Measurements from ENCODE around the gene TAS2R7.

Gene TAS2R7

GRCh38 chr12:10842862-10843261 lies 40.4 kb upstream of the TAS2R7 start:
- Histone ChIP-seq H2BK5ac (ENCODE audit: low read depth, low read length, poor library complexity, severe bottlenecking) (no peak overlapping the region), H3K9me3 (ENCODE audit: control insufficient read depth, low read length) (no peaks in the 10 kb centered on the region), H3K23ac (ENCODE audit: low read length in 2 of 2) (no peak overlapping the region), H3K27me3 (ENCODE audit: control insufficient read depth in 1 of 2, insufficient read depth in 1 of 2, low read length in 2 of 2) (no peaks in the 10 kb centered on the region), H3K9ac (ENCODE audit: low read length) (no peak overlapping the region), H4K8ac (ENCODE audit: low read length) (no peak overlapping the region), H2BK15ac (ENCODE audit: low read depth, poor library complexity, severe bottlenecking) (no peak overlapping the region), H2AFZ (ENCODE audit: low read depth, low read length) (no peak overlapping the region), H3K4me3 (ENCODE audit: insufficient read depth in 1 of 2, low read depth in 1 of 2, low read length in 2 of 2) (no peak overlapping the region), H2BK12ac (ENCODE audit: low read length in 2 of 2) (no peak overlapping the region), H2BK120ac (ENCODE audit: low read depth, low read length) (no peak overlapping the region), H3K4ac (ENCODE audit: low read depth in 1 of 2, low read length in 2 of 2) (no peak overlapping the region), H2AK5ac (ENCODE audit: low read length, severe bottlenecking) (no peak overlapping the region), H3K14ac (ENCODE audit: low read length in 2 of 2) (no peak overlapping the region), H3K36me3 (ENCODE audit: control insufficient read depth in 1 of 2, insufficient read depth in 2 of 2, low read depth in 1 of 2, low read length in 2 of 2) (peaks cover 7 to 13% of the 10 kb centered on the region in 2 experiments), H3K27ac (ENCODE audit: low read length, poor library complexity, severe bottlenecking) (no peak overlapping the region), H3K4me2 (ENCODE audit: low read length, poor library complexity, severe bottlenecking) (no peak overlapping the region), H3K79me1 (replicated peaks; ENCODE audit: low read length, poor library complexity, severe bottlenecking) (peaks cover 1% of the 10 kb centered on the region), H3K18ac (ENCODE audit: low read depth in 1 of 2, low read length in 2 of 2) (no peak overlapping the region), H4K91ac (ENCODE audit: low read length) (no peak overlapping the region), H3K4me1 (ENCODE audit: control insufficient read depth, insufficient read depth, low read depth, low read length) (no peaks in the 10 kb centered on the region)
- 100% methylated on average over 2 of the region's 2 CpGs for WGBS
- no peak for DNase-seq

DNA sequence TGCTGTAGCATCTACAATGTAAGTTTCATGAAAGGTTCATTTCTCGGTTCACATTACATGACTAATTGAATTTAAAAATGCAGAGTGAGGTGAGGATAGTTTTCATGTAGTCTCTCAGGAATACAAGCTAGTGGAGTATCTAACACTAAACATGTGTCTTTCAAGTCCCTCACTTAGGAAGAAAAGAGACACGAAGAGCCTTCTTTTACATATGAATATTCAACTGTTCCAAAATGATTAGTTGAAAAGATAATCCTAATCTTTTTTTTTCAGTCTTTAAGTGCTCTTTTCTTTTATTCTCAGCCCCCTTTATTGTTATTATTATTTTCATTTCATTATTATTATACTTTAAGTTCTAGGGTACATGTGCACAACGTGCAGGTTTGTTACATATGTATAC lies 36.0 kb upstream of the TAS2R7 start:
- H2BK120ac ChIP-seq (ENCODE audit: low read depth, low read length), result no peak overlapping the region
- H3K9me3 ChIP-seq (ENCODE audit: control insufficient read depth, low read length), result no peaks in the 10 kb centered on the region
- no peaks in the 10 kb centered on the region for H3K4me1 ChIP-seq (ENCODE audit: control insufficient read depth, insufficient read depth, low read depth, low read length)
- peaks cover 3 to 4% of the 10 kb centered on the region in 2 experiments for H3K36me3 ChIP-seq (ENCODE audit: control insufficient read depth in 1 of 2, insufficient read depth in 2 of 2, low read depth in 1 of 2, low read length in 2 of 2)
- no peak overlapping the region for H3K4ac ChIP-seq (ENCODE audit: low read depth in 1 of 2, low read length in 2 of 2)
- no peak overlapping the region for H3K23ac ChIP-seq (ENCODE audit: low read length in 2 of 2)
- no peak overlapping the region for H4K8ac ChIP-seq (ENCODE audit: low read length)
- H2AK5ac ChIP-seq (ENCODE audit: low read length, severe bottlenecking), result no peak overlapping the region
- no peak overlapping the region for H2AFZ ChIP-seq (ENCODE audit: low read depth, low read length)
- no peak overlapping the region for H3K18ac ChIP-seq (ENCODE audit: low read depth in 1 of 2, low read length in 2 of 2)
- H3K14ac ChIP-seq (ENCODE audit: low read length in 2 of 2), result no peak overlapping the region
- no peak overlapping the region for H3K4me2 ChIP-seq (ENCODE audit: low read length, poor library complexity, severe bottlenecking)
- no peak overlapping the region for H4K91ac ChIP-seq (ENCODE audit: low read length)
- no peak overlapping the region for H3K27ac ChIP-seq (ENCODE audit: low read length, poor library complexity, severe bottlenecking)
- 100% methylated on average over 1 of the region's 3 CpGs for WGBS
- H2BK15ac ChIP-seq (ENCODE audit: low read depth, poor library complexity, severe bottlenecking), result no peak overlapping the region
- H3K9ac ChIP-seq (ENCODE audit: low read length), result no peak overlapping the region
- no peak for DNase-seq
- no peak overlapping the region for H2BK12ac ChIP-seq (ENCODE audit: low read length in 2 of 2)
- no peak overlapping the region for H3K4me3 ChIP-seq (ENCODE audit: insufficient read depth in 1 of 2, low read depth in 1 of 2, low read length in 2 of 2)
- no peaks in the 10 kb centered on the region for H3K79me1 ChIP-seq (replicated peaks; ENCODE audit: low read length, poor library complexity, severe bottlenecking)
- no peak overlapping the region for H2BK5ac ChIP-seq (ENCODE audit: low read depth, low read length, poor library complexity, severe bottlenecking)
- no peaks in the 10 kb centered on the region for H3K27me3 ChIP-seq (ENCODE audit: control insufficient read depth in 1 of 2, insufficient read depth in 1 of 2, low read length in 2 of 2)

- Histone ChIP-seq H3K9me3 (ENCODE audit: control insufficient read depth, low read length) (no peaks in the 10 kb centered on the region), H3K18ac (ENCODE audit: low read depth in 1 of 2, low read length in 2 of 2) (no peak overlapping the region), H4K91ac (ENCODE audit: low read length) (no peak overlapping the region), H2BK120ac (ENCODE audit: low read depth, low read length) (no peak overlapping the region), H3K4ac (ENCODE audit: low read depth in 1 of 2, low read length in 2 of 2) (no peak overlapping the region), H4K8ac (ENCODE audit: low read length) (no peak overlapping the region), H3K36me3 (ENCODE audit: control insufficient read depth in 1 of 2, insufficient read depth in 2 of 2, low read depth in 1 of 2, low read length in 2 of 2) (no peaks in the 10 kb centered on the region), H3K4me1 (ENCODE audit: control insufficient read depth, insufficient read depth, low read depth, low read length) (no peaks in the 10 kb centered on the region), H3K27ac (ENCODE audit: low read length, poor library complexity, severe bottlenecking) (no peak overlapping the region), H3K4me3 (ENCODE audit: insufficient read depth in 1 of 2, low read depth in 1 of 2, low read length in 2 of 2) (no peak overlapping the region), H3K4me2 (ENCODE audit: low read length, poor library complexity, severe bottlenecking) (no peak overlapping the region), H3K9ac (ENCODE audit: low read length) (no peak overlapping the region), H3K14ac (ENCODE audit: low read length in 2 of 2) (no peak overlapping the region), H2BK5ac (ENCODE audit: low read depth, low read length, poor library complexity, severe bottlenecking) (no peak overlapping the region), H2AK5ac (ENCODE audit: low read length, severe bottlenecking) (no peak overlapping the region), H3K79me1 (replicated peaks; ENCODE audit: low read length, poor library complexity, severe bottlenecking) (no peaks in the 10 kb centered on the region), H2BK12ac (ENCODE audit: low read length in 2 of 2) (no peak overlapping the region), H3K27me3 (ENCODE audit: control insufficient read depth in 1 of 2, insufficient read depth in 1 of 2, low read length in 2 of 2) (no peaks in the 10 kb centered on the region), H2BK15ac (ENCODE audit: low read depth, poor library complexity, severe bottlenecking) (no peak overlapping the region), H3K23ac (ENCODE audit: low read length in 2 of 2) (no peak overlapping the region), H2AFZ (ENCODE audit: low read depth, low read length) (no peak overlapping the region)
- no peak for DNase-seq
- no CpG with 5 or more reads among the region's 1 CpG for WGBS
These were observed 27.6 kb upstream of the TAS2R7 start for GRCh38 chr12:10829994-10830393.

DNA sequence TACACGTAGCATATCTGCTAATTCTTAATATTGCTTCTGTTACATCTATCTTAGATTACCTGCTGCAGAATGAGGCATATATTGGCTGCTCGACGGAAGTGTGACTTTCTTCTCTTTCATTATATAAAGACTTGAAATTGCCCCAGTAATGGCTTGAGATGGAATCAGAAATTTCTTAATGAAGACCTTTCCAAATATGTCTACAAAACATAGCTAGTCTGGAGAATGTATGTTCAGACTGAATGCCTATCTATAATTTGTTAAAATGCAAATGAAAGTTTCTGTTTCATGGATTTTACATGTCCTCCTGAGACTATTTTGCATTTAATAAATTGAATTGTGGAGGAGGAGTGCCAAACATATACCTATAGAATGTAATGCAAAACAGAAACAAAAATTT lies 23.8 kb upstream of the TAS2R7 start, which contains the start of gene TAS2R10:
TSS of gene TAS2R10 (minus strand) at position 101 of the 400 bp plus-strand sequence. CDS start at position 12, 89 bp downstream.
- no peak within 1 kb of the TSS for H3K4me3 ChIP-seq (ENCODE audit: insufficient read depth in 1 of 2, low read depth in 1 of 2, low read length in 2 of 2)
- H3K9ac ChIP-seq (ENCODE audit: low read length), result no peak within 1 kb of the TSS
- H2BK12ac ChIP-seq (ENCODE audit: low read length in 2 of 2), result no peak within 1 kb of the TSS
- no peak within 1 kb of the TSS for H3K18ac ChIP-seq (ENCODE audit: low read depth in 1 of 2, low read length in 2 of 2)
- no peak within 1 kb of the TSS for H2BK5ac ChIP-seq (ENCODE audit: low read depth, low read length, poor library complexity, severe bottlenecking)
- H2AK5ac ChIP-seq (ENCODE audit: low read length, severe bottlenecking), result no peak within 1 kb of the TSS
- H2BK15ac ChIP-seq (ENCODE audit: low read depth, poor library complexity, severe bottlenecking), result no peak within 1 kb of the TSS
- no peak within 1 kb of the TSS for H3K4me2 ChIP-seq (ENCODE audit: low read length, poor library complexity, severe bottlenecking)
- H3K9me3 ChIP-seq (ENCODE audit: control insufficient read depth, low read length), result no peaks in the 10 kb centered on the region
- H4K91ac ChIP-seq (ENCODE audit: low read length), result no peak within 1 kb of the TSS
- H3K4ac ChIP-seq (ENCODE audit: low read depth in 1 of 2, low read length in 2 of 2), result no peak within 1 kb of the TSS
- no peaks in the 10 kb centered on the region for H3K4me1 ChIP-seq (ENCODE audit: control insufficient read depth, insufficient read depth, low read depth, low read length)
- no peak within 1 kb of the TSS for H2BK120ac ChIP-seq (ENCODE audit: low read depth, low read length)
- WGBS, result 92% methylated on average over 1 of the region's 3 CpGs
- no peak within 1 kb of the TSS for H3K14ac ChIP-seq (ENCODE audit: low read length in 2 of 2)
- no peak within 1 kb of the TSS for H4K8ac ChIP-seq (ENCODE audit: low read length)
- no peak within 1 kb of the TSS for H3K27ac ChIP-seq (ENCODE audit: low read length, poor library complexity, severe bottlenecking)
- no peak within 1 kb of the TSS for H3K23ac ChIP-seq (ENCODE audit: low read length in 2 of 2)
- H3K36me3 ChIP-seq (ENCODE audit: control insufficient read depth in 1 of 2, insufficient read depth in 2 of 2, low read depth in 1 of 2, low read length in 2 of 2), result no peaks in the 10 kb centered on the region
- no peak for DNase-seq
- H3K27me3 ChIP-seq (ENCODE audit: control insufficient read depth in 1 of 2, insufficient read depth in 1 of 2, low read length in 2 of 2), result no peaks in the 10 kb centered on the region
- H2AFZ ChIP-seq (ENCODE audit: low read depth, low read length), result no peak within 1 kb of the TSS
- H3K79me1 ChIP-seq (replicated peaks; ENCODE audit: low read length, poor library complexity, severe bottlenecking), result no peaks in the 10 kb centered on the region
